WTC11 (cell line): Measurements from ENCODE around the gene LOXL3. TPM values are rescaled to one million over a fixed set of nuclear protein-coding genes. Genes with fewer than 3 reads are reported as not detected.
A peak's percentile ranks its signal among the peaks of the same experiment; 100 is the strongest.

ENCODE experiments used
- CREM ChIP-seq: sonication (generic); formaldehyde crosslinking; IDR thresholded peaks from 2 replicates; pipeline ENCODE4 v1.8.1; 2022; ENCODE audit warnings: mild to moderate bottlenecking, missing genetic modification reagents, moderate library complexity
- FOXJ3 ChIP-seq: sonication (generic); formaldehyde crosslinking; IDR thresholded peaks from 2 replicates; pipeline ENCODE4 v1.9.0; 2021; ENCODE audit warnings: missing genetic modification reagents, mild to moderate bottlenecking, borderline replicate concordance
- HMGA2 ChIP-seq: fragments of 250-450 bp; sonication (Bioruptor Pico); IDR thresholded peaks from 2 replicates; pipeline ENCODE4 v1.4.0; 2021; ENCODE audit warnings: mild to moderate bottlenecking, moderate library complexity
- NFE2L1 ChIP-seq: sonication (generic); formaldehyde crosslinking; IDR thresholded peaks from 2 replicates; pipeline ENCODE4 v1.8.1; 2023; ENCODE audit warnings: missing genetic modification reagents
- SMAD3 ChIP-seq: sonication (generic); formaldehyde crosslinking; IDR thresholded peaks from 2 replicates; pipeline ENCODE4 v1.8.0; 2022; ENCODE audit warnings: missing genetic modification reagents, mild to moderate bottlenecking, borderline replicate concordance
- TEAD1 ChIP-seq: sonication (generic); formaldehyde crosslinking; IDR thresholded peaks from 2 replicates; pipeline ENCODE4 v1.8.0; 2022; ENCODE audit warnings: mild to moderate bottlenecking, missing genetic modification reagents
- ZBTB21 ChIP-seq: sonication (generic); formaldehyde crosslinking; IDR thresholded peaks from 2 replicates; pipeline ENCODE4 v1.8.1; 2023; ENCODE audit warnings: mild to moderate bottlenecking, missing genetic modification reagents, borderline replicate concordance
- ZNF121 ChIP-seq: sonication (generic); formaldehyde crosslinking; IDR thresholded peaks from 2 replicates; pipeline ENCODE4 v1.8.0; 2023; ENCODE audit warnings: missing genetic modification reagents
- ZNF317 ChIP-seq: sonication (generic); formaldehyde crosslinking; IDR thresholded peaks from 2 replicates; pipeline ENCODE4 v1.8.1; 2023; ENCODE audit warnings: low read depth, mild to moderate bottlenecking, moderate library complexity, missing genetic modification reagents, borderline replicate concordance
- total RNA-seq: library from RNA; stranded (reverse); gene quantifications from 3 replicates; pipeline ENCODE4 v1.2.3, GENCODE V29; 2021
- TF ChIP-seq, protein P1 (sequence below): sonication (generic); formaldehyde crosslinking; IDR thresholded peaks from 2 replicates; pipeline ENCODE4 v1.8.1; 2022; ENCODE audit warnings: low read depth, missing genetic modification reagents, borderline replicate concordance
- TF ChIP-seq, protein P2 (sequence below): sonication (generic); formaldehyde crosslinking; conservative IDR thresholded peaks from 2 replicates; pipeline ENCODE4 v1.8.1; 2022; ENCODE audit warnings: mild to moderate bottlenecking, missing genetic modification reagents
- TF ChIP-seq, protein P3 (sequence below): fragments of 250-450 bp; sonication (Bioruptor Pico); IDR thresholded peaks from 2 replicates; pipeline ENCODE4 v1.8.0; 2021; ENCODE audit warnings: mild to moderate bottlenecking
- TF ChIP-seq, protein P4 (sequence below): sonication (generic); formaldehyde crosslinking; IDR thresholded peaks from 2 replicates; pipeline ENCODE4 v1.8.1; 2023; ENCODE audit warnings: mild to moderate bottlenecking, missing genetic modification reagents, borderline replicate concordance
- TF ChIP-seq, protein P5 (sequence below): fragments of 250-450 bp; sonication (Bioruptor Pico); IDR thresholded peaks from 2 replicates; pipeline ENCODE4 v2.1.2; 2022; ENCODE audit warnings: mild to moderate bottlenecking, moderate library complexity
- TF ChIP-seq, protein P6 (sequence below): sonication (generic); formaldehyde crosslinking; IDR thresholded peaks from 2 replicates; pipeline ENCODE4 v1.8.0; 2022; ENCODE audit warnings: mild to moderate bottlenecking, missing genetic modification reagents
- TF ChIP-seq, protein P7 (sequence below): fragments of 250-450 bp; sonication (Bioruptor Pico); IDR thresholded peaks from 2 replicates; pipeline ENCODE4 v1.9.0; 2021; ENCODE audit warnings: moderate library complexity, mild to moderate bottlenecking, inconsistent platforms, borderline replicate concordance
- TF ChIP-seq, protein P8 (sequence below): fragments of 250-450 bp; sonication (Bioruptor Pico); IDR thresholded peaks from 2 replicates; pipeline ENCODE4 v1.9.0; 2021; ENCODE audit warnings: mild to moderate bottlenecking, borderline replicate concordance
- TF ChIP-seq, protein P9 (sequence below): sonication (generic); formaldehyde crosslinking; IDR thresholded peaks from 2 replicates; pipeline ENCODE4 v1.8.1; 2023; ENCODE audit warnings: mild to moderate bottlenecking, missing genetic modification reagents

LOXL3 gene
- total RNA-seq, 1 experiment from 2014 or later, result 21.1 TPM

DNA sequence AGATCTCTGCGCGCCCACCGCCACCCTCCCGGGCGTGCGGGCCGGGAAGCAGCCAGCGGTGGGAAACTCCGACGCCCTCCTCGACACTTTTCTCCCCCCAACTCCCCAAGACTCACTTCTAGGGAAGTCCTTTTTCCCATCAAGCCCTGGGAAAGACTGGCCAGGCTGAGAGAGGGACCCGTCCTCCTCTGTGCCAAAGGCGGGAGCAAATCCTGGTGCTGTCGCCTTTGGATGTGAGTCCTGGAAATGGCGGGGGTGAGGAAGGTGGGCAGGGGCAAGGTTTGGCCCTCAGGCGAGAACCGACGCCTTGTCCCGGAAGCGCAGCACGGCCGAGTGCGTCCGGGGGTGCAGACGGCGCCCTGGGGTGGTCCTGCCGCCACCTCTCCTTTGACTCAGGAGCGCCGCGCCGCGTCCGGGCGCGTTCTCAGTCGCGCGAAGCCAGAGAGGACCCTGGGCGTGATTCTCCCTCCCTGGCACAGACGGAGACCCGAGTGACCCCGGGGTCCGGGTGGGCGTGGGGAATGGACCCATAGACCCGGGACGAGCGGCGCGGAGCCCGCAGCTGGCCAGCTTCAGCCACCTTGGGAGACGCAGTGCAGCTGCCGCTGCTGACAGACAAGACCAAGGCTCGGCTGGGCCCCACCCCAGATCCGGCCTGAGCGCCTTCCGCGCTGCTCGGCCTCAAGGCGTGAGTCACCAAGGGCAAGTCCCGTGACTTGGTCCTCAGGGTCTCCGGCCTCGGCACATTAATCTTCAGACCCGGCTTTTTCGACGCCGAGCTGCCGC is 50.8 kb downstream of the LOXL3 start (continued):
- TF ChIP-seq, protein P1, sequence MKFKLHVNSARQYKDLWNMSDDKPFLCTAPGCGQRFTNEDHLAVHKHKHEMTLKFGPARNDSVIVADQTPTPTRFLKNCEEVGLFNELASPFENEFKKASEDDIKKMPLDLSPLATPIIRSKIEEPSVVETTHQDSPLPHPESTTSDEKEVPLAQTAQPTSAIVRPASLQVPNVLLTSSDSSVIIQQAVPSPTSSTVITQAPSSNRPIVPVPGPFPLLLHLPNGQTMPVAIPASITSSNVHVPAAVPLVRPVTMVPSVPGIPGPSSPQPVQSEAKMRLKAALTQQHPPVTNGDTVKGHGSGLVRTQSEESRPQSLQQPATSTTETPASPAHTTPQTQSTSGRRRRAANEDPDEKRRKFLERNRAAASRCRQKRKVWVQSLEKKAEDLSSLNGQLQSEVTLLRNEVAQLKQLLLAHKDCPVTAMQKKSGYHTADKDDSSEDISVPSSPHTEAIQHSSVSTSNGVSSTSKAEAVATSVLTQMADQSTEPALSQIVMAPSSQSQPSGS, result no peak
- TF ChIP-seq ZNF121, result no peak
- TF ChIP-seq, protein P2, sequence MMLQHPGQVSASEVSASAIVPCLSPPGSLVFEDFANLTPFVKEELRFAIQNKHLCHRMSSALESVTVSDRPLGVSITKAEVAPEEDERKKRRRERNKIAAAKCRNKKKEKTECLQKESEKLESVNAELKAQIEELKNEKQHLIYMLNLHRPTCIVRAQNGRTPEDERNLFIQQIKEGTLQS, result 0 out of 2 replicates have a peak, but pooled peaks have one; percentile 28
- TF ChIP-seq ZBTB21 (CRISPR knock-in tag), result 0 out of 2 replicates have a peak, but pooled peaks have one; percentile 31
- TF ChIP-seq, protein P3, sequence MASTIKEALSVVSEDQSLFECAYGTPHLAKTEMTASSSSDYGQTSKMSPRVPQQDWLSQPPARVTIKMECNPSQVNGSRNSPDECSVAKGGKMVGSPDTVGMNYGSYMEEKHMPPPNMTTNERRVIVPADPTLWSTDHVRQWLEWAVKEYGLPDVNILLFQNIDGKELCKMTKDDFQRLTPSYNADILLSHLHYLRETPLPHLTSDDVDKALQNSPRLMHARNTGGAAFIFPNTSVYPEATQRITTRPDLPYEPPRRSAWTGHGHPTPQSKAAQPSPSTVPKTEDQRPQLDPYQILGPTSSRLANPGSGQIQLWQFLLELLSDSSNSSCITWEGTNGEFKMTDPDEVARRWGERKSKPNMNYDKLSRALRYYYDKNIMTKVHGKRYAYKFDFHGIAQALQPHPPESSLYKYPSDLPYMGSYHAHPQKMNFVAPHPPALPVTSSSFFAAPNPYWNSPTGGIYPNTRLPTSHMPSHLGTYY, result no peak
- TF ChIP-seq, protein P4, sequence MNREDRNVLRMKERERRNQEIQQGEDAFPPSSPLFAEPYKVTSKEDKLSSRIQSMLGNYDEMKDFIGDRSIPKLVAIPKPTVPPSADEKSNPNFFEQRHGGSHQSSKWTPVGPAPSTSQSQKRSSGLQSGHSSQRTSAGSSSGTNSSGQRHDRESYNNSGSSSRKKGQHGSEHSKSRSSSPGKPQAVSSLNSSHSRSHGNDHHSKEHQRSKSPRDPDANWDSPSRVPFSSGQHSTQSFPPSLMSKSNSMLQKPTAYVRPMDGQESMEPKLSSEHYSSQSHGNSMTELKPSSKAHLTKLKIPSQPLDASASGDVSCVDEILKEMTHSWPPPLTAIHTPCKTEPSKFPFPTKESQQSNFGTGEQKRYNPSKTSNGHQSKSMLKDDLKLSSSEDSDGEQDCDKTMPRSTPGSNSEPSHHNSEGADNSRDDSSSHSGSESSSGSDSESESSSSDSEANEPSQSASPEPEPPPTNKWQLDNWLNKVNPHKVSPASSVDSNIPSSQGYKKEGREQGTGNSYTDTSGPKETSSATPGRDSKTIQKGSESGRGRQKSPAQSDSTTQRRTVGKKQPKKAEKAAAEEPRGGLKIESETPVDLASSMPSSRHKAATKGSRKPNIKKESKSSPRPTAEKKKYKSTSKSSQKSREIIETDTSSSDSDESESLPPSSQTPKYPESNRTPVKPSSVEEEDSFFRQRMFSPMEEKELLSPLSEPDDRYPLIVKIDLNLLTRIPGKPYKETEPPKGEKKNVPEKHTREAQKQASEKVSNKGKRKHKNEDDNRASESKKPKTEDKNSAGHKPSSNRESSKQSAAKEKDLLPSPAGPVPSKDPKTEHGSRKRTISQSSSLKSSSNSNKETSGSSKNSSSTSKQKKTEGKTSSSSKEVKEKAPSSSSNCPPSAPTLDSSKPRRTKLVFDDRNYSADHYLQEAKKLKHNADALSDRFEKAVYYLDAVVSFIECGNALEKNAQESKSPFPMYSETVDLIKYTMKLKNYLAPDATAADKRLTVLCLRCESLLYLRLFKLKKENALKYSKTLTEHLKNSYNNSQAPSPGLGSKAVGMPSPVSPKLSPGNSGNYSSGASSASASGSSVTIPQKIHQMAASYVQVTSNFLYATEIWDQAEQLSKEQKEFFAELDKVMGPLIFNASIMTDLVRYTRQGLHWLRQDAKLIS (CRISPR knock-in tag), result no peak
- TF ChIP-seq, protein P5, sequence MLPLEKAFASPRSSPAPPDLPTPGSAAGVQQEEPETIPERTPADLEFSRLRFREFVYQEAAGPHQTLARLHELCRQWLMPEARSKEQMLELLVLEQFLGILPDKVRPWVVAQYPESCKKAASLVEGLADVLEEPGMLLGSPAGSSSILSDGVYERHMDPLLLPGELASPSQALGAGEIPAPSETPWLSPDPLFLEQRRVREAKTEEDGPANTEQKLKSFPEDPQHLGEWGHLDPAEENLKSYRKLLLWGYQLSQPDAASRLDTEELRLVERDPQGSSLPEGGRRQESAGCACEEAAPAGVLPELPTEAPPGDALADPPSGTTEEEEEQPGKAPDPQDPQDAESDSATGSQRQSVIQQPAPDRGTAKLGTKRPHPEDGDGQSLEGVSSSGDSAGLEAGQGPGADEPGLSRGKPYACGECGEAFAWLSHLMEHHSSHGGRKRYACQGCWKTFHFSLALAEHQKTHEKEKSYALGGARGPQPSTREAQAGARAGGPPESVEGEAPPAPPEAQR (CRISPR knock-in tag), result no peak
- TF ChIP-seq, protein P6, sequence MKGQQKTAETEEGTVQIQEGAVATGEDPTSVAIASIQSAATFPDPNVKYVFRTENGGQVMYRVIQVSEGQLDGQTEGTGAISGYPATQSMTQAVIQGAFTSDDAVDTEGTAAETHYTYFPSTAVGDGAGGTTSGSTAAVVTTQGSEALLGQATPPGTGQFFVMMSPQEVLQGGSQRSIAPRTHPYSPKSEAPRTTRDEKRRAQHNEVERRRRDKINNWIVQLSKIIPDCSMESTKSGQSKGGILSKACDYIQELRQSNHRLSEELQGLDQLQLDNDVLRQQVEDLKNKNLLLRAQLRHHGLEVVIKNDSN (CRISPR knock-in tag), result no peak; the same call in 1 of the 2 replicates
- TF ChIP-seq, protein P7, sequence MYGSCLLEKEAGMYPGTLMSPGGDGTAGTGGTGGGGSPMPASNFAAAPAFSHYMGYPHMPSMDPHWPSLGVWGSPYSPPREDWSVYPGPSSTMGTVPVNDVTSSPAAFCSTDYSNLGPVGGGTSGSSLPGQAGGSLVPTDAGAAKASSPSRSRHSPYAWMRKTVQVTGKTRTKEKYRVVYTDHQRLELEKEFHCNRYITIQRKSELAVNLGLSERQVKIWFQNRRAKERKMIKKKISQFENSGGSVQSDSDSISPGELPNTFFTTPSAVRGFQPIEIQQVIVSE (CRISPR knock-in tag), result no peak
- TF ChIP-seq HMGA2 (CRISPR knock-in tag), result no peak
- no peak; the same call in 1 of the 2 replicates for TF ChIP-seq TEAD1 (CRISPR knock-in tag)
- peak; percentile 62; the same call in 1 of the 2 replicates for TF ChIP-seq SMAD3 (CRISPR knock-in tag)
- TF ChIP-seq, protein P8, sequence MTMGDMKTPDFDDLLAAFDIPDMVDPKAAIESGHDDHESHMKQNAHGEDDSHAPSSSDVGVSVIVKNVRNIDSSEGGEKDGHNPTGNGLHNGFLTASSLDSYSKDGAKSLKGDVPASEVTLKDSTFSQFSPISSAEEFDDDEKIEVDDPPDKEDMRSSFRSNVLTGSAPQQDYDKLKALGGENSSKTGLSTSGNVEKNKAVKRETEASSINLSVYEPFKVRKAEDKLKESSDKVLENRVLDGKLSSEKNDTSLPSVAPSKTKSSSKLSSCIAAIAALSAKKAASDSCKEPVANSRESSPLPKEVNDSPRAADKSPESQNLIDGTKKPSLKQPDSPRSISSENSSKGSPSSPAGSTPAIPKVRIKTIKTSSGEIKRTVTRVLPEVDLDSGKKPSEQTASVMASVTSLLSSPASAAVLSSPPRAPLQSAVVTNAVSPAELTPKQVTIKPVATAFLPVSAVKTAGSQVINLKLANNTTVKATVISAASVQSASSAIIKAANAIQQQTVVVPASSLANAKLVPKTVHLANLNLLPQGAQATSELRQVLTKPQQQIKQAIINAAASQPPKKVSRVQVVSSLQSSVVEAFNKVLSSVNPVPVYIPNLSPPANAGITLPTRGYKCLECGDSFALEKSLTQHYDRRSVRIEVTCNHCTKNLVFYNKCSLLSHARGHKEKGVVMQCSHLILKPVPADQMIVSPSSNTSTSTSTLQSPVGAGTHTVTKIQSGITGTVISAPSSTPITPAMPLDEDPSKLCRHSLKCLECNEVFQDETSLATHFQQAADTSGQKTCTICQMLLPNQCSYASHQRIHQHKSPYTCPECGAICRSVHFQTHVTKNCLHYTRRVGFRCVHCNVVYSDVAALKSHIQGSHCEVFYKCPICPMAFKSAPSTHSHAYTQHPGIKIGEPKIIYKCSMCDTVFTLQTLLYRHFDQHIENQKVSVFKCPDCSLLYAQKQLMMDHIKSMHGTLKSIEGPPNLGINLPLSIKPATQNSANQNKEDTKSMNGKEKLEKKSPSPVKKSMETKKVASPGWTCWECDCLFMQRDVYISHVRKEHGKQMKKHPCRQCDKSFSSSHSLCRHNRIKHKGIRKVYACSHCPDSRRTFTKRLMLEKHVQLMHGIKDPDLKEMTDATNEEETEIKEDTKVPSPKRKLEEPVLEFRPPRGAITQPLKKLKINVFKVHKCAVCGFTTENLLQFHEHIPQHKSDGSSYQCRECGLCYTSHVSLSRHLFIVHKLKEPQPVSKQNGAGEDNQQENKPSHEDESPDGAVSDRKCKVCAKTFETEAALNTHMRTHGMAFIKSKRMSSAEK (CRISPR knock-in tag), result no peak
- TF ChIP-seq CREM, result no peak
- TF ChIP-seq NFE2L1, result peak; percentile 14; the same call in 1 of the 2 replicates
- no peak for TF ChIP-seq ZNF317 (CRISPR knock-in tag)
- TF ChIP-seq FOXJ3 (CRISPR knock-in tag), result no peak
- TF ChIP-seq, protein P9, sequence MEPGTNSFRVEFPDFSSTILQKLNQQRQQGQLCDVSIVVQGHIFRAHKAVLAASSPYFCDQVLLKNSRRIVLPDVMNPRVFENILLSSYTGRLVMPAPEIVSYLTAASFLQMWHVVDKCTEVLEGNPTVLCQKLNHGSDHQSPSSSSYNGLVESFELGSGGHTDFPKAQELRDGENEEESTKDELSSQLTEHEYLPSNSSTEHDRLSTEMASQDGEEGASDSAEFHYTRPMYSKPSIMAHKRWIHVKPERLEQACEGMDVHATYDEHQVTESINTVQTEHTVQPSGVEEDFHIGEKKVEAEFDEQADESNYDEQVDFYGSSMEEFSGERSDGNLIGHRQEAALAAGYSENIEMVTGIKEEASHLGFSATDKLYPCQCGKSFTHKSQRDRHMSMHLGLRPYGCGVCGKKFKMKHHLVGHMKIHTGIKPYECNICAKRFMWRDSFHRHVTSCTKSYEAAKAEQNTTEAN (CRISPR knock-in tag), result 0 out of 2 replicates have a peak, but pooled peaks have one; percentile 24
